ENCODE data around the gene FBH1.

The FBH1 gene

GRCh38 chr10:5946786-5947185, 56.7 kb downstream of the FBH1 start:
- no peak overlapping the region for H3K9ac ChIP-seq (ENCODE audit: low read length)
- H3K36me3 ChIP-seq (ENCODE audit: control insufficient read depth, insufficient read depth, low read length), result no peaks in the 10 kb centered on the region
- H3K27me3 ChIP-seq (ENCODE audit: control insufficient read depth, insufficient read depth, low read length), result no peaks in the 10 kb centered on the region
- no peak overlapping the region for H3K4me3 ChIP-seq (ENCODE audit: low read length)
- peaks cover 10% of the 10 kb centered on the region for H3K4me1 ChIP-seq (ENCODE audit: control insufficient read depth, insufficient read depth, low read length)
- no peak overlapping the region for H3K27ac ChIP-seq (ENCODE audit: low read depth, low read length)

- no peak overlapping the region for H3K9ac ChIP-seq (ENCODE audit: low read length)
- peaks cover 10% of the 10 kb centered on the region for H3K4me1 ChIP-seq (ENCODE audit: control insufficient read depth, insufficient read depth, low read length)
- no peak overlapping the region for H3K4me3 ChIP-seq (ENCODE audit: low read length)
- H3K27me3 ChIP-seq (ENCODE audit: control insufficient read depth, insufficient read depth, low read length), result no peaks in the 10 kb centered on the region
- H3K27ac ChIP-seq (ENCODE audit: low read depth, low read length), result no peak overlapping the region
- no peaks in the 10 kb centered on the region for H3K36me3 ChIP-seq (ENCODE audit: control insufficient read depth, insufficient read depth, low read length)
Measured at GRCh38 chr10:5947471-5948207, 57.6 kb downstream of the FBH1 start.

- Histone ChIP-seq H3K27me3 (ENCODE audit: control insufficient read depth, insufficient read depth, low read length) (no peaks in the 10 kb centered on the region), H3K36me3 (ENCODE audit: control insufficient read depth, insufficient read depth, low read length) (no peaks in the 10 kb centered on the region), H3K9ac (ENCODE audit: low read length) (no peak overlapping the region), H3K4me3 (ENCODE audit: low read length) (no peak overlapping the region), H3K4me1 (ENCODE audit: control insufficient read depth, insufficient read depth, low read length) (peaks cover 10% of the 10 kb centered on the region), H3K27ac (ENCODE audit: low read depth, low read length) (no peak overlapping the region)
Measured at GRCh38 chr10:5948208-5948585, 58.2 kb downstream of the FBH1 start.

GRCh38 chr10:5949009-5949759, 59.1 kb downstream of the FBH1 start:
- H3K4me1 ChIP-seq (ENCODE audit: control insufficient read depth, insufficient read depth, low read length), result peaks cover 8% of the 10 kb centered on the region
- no peak overlapping the region for H3K27ac ChIP-seq (ENCODE audit: low read depth, low read length)
- H3K9ac ChIP-seq (ENCODE audit: low read length), result no peak overlapping the region
- no peaks in the 10 kb centered on the region for H3K27me3 ChIP-seq (ENCODE audit: control insufficient read depth, insufficient read depth, low read length)
- H3K36me3 ChIP-seq (ENCODE audit: control insufficient read depth, insufficient read depth, low read length), result no peaks in the 10 kb centered on the region
- H3K4me3 ChIP-seq (ENCODE audit: low read length), result no peak overlapping the region

GRCh38 chr10:5951167-5951711, 61.2 kb downstream of the FBH1 start:
- Histone ChIP-seq H3K4me1 (ENCODE audit: control insufficient read depth, insufficient read depth, low read length) (peaks cover 1% of the 10 kb centered on the region), H3K27ac (ENCODE audit: low read depth, low read length) (no peak overlapping the region), H3K9ac (ENCODE audit: low read length) (no peak overlapping the region), H3K36me3 (ENCODE audit: control insufficient read depth, insufficient read depth, low read length) (no peaks in the 10 kb centered on the region), H3K4me3 (ENCODE audit: low read length) (no peak overlapping the region), H3K27me3 (ENCODE audit: control insufficient read depth, insufficient read depth, low read length) (no peaks in the 10 kb centered on the region)

GRCh38 chr10:5951721-5952407, 61.8 kb downstream of the FBH1 start:
- Histone ChIP-seq H3K9ac (ENCODE audit: low read length) (no peak overlapping the region), H3K27ac (ENCODE audit: low read depth, low read length) (no peak overlapping the region), H3K36me3 (ENCODE audit: control insufficient read depth, insufficient read depth, low read length) (no peaks in the 10 kb centered on the region), H3K27me3 (ENCODE audit: control insufficient read depth, insufficient read depth, low read length) (no peaks in the 10 kb centered on the region), H3K4me3 (ENCODE audit: low read length) (no peak overlapping the region), H3K4me1 (ENCODE audit: control insufficient read depth, insufficient read depth, low read length) (no peaks in the 10 kb centered on the region)

GRCh38 chr10:5952731-5953385, 62.8 kb downstream of the FBH1 start:
- no peaks in the 10 kb centered on the region for H3K27me3 ChIP-seq (ENCODE audit: control insufficient read depth, insufficient read depth, low read length)
- H3K4me1 ChIP-seq (ENCODE audit: control insufficient read depth, insufficient read depth, low read length), result no peaks in the 10 kb centered on the region
- H3K36me3 ChIP-seq (ENCODE audit: control insufficient read depth, insufficient read depth, low read length), result no peaks in the 10 kb centered on the region
- H3K27ac ChIP-seq (ENCODE audit: low read depth, low read length), result no peak overlapping the region
- no peak overlapping the region for H3K4me3 ChIP-seq (ENCODE audit: low read length)
- no peak overlapping the region for H3K9ac ChIP-seq (ENCODE audit: low read length)

- Histone ChIP-seq H3K4me1 (ENCODE audit: control insufficient read depth, insufficient read depth, low read length) (no peaks in the 10 kb centered on the region), H3K27me3 (ENCODE audit: control insufficient read depth, insufficient read depth, low read length) (no peaks in the 10 kb centered on the region), H3K9ac (ENCODE audit: low read length) (no peak overlapping the region), H3K27ac (ENCODE audit: low read depth, low read length) (no peak overlapping the region), H3K4me3 (ENCODE audit: low read length) (no peak overlapping the region), H3K36me3 (ENCODE audit: control insufficient read depth, insufficient read depth, low read length) (no peaks in the 10 kb centered on the region)
Measured at GRCh38 chr10:5953676-5954075, 63.6 kb downstream of the FBH1 start.

GRCh38 chr10:5956146-5956936, 66.3 kb downstream of the FBH1 start:
- Histone ChIP-seq H3K27ac (ENCODE audit: low read depth, low read length) (no peak overlapping the region), H3K9ac (ENCODE audit: low read length) (no peak overlapping the region), H3K27me3 (ENCODE audit: control insufficient read depth, insufficient read depth, low read length) (no peaks in the 10 kb centered on the region), H3K36me3 (ENCODE audit: control insufficient read depth, insufficient read depth, low read length) (peaks cover 2% of the 10 kb centered on the region), H3K4me1 (ENCODE audit: control insufficient read depth, insufficient read depth, low read length) (no peaks in the 10 kb centered on the region), H3K4me3 (ENCODE audit: low read length) (no peak overlapping the region)

- peaks cover 4% of the 10 kb centered on the region for H3K36me3 ChIP-seq (ENCODE audit: control insufficient read depth, insufficient read depth, low read length)
Measured at GRCh38 chr10:5958077-5958476, 68.0 kb downstream of the FBH1 start.

GRCh38 chr10:5958675-5959074, 68.6 kb downstream of the FBH1 start:
- H3K27ac ChIP-seq (ENCODE audit: low read depth, low read length), result no peak overlapping the region
- H3K4me1 ChIP-seq (ENCODE audit: control insufficient read depth, insufficient read depth, low read length), result no peaks in the 10 kb centered on the region
- H3K9ac ChIP-seq (ENCODE audit: low read length), result no peak overlapping the region
- H3K27me3 ChIP-seq (ENCODE audit: control insufficient read depth, insufficient read depth, low read length), result no peaks in the 10 kb centered on the region
- H3K4me3 ChIP-seq (ENCODE audit: low read length), result no peak overlapping the region
- peaks cover 5% of the 10 kb centered on the region for H3K36me3 ChIP-seq (ENCODE audit: control insufficient read depth, insufficient read depth, low read length)

More at GRCh38 chr10:5958077-5958476, 68.0 kb downstream of the FBH1 start:
- no peak overlapping the region for H3K27ac ChIP-seq (ENCODE audit: low read depth, low read length)
- H3K9ac ChIP-seq (ENCODE audit: low read length), result no peak overlapping the region
- no peaks in the 10 kb centered on the region for H3K4me1 ChIP-seq (ENCODE audit: control insufficient read depth, insufficient read depth, low read length)
- no peaks in the 10 kb centered on the region for H3K27me3 ChIP-seq (ENCODE audit: control insufficient read depth, insufficient read depth, low read length)
- H3K4me3 ChIP-seq (ENCODE audit: low read length), result no peak overlapping the region
